ENCODE data around the gene SMAD6. TPM values are rescaled to one million over a fixed set of nuclear protein-coding genes. Genes with fewer than 3 reads are reported as not detected.

Gene SMAD6
- total RNA-seq, 1 experiment from 2014 or later = 8.9 TPM

- CTCF ChIA-PET = interaction anchor here (0.7 kb wide), 1 partner anchor 12 kb away, joined by 3 read pairs; no protein-coding TSS in a partner anchor
- no TSS peak for BruUV-seq (replicated peaks)
- POLR2A ChIA-PET = no interaction called here
- H3K4me1 Mint-ChIP-seq (ENCODE audit: low read depth, unreplicated experiment) = no peaks in the 10 kb centered on the region
- H3K27me3 Mint-ChIP-seq (ENCODE audit: insufficient read depth, unreplicated experiment) = no peaks in the 10 kb centered on the region
- Histone ChIP-seq H3K36me3 (ENCODE audit: control insufficient read depth, insufficient read depth, low read length) (no peaks in the 10 kb centered on the region; the same call in 1 of the 2 replicates), H3K9me3 (no peaks in the 10 kb centered on the region), H3K4me1 (no peaks in the 10 kb centered on the region; the same call in 1 of the 2 replicates), H3K4me3 (ENCODE audit: low read depth, low read length) (no peak overlapping the region), H3K27me3 (replicated peaks; ENCODE audit: control insufficient read depth, insufficient read depth, low read length) (no peaks in the 10 kb centered on the region)
- H3K27ac Mint-ChIP-seq (ENCODE audit: unreplicated experiment) = no peak overlapping the region
- H3K4me3 Mint-ChIP-seq (ENCODE audit: unreplicated experiment) = no peak overlapping the region
- no peaks in the 10 kb centered on the region for H3K9me3 Mint-ChIP-seq (ENCODE audit: unreplicated experiment)
- H3K36me3 Mint-ChIP-seq (ENCODE audit: insufficient read depth, unreplicated experiment) = no peaks in the 10 kb centered on the region
- DNase-seq = no peak
- TF ChIP-seq CTCF (IDR thresholded peaks at IDR 0.05; ENCODE audit: insufficient read depth in 1 of 2, low read depth in 1 of 2, low read length in 1 of 2, severe bottlenecking in 1 of 2, unreplicated experiment in 1 of 2) = no peak
- intact Hi-C loops (cut with micrococcal nuclease; ENCODE audit: unreplicated experiment) = no loop called here
These were observed 83.6 kb downstream of the SMAD6 start for GRCh38 chr15:66785637-66786036.

DNA sequence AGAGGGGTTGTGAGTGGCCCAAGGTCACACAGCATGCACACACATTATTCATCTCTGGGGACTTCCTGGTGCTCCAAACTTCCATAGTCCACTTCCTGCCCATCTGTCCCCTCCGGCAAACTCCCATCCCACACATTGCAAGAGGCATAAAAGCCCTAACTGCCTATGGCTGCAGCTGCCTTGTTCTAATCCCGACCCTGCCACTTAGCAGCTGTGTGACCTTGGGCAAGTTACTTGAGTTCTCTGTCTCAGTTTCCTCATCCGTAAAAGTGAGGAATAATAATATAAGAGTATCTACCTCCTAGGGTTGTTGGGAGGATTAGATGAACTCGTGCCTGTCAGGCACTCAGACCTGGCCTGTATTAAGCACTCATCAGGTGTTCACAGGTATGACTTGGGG is 84.2 kb downstream of the SMAD6 start:
- ChIA-PET CTCF (no interaction called here), POLR2A (no interaction called here)
- H3K4me3 Mint-ChIP-seq (ENCODE audit: unreplicated experiment) = no peak overlapping the region
- no peaks in the 10 kb centered on the region for H3K4me1 Mint-ChIP-seq (ENCODE audit: low read depth, unreplicated experiment)
- BruUV-seq (replicated peaks) = no TSS peak
- H3K36me3 ChIP-seq (ENCODE audit: control insufficient read depth, insufficient read depth, low read length) = no peaks in the 10 kb centered on the region; the same call in 1 of the 2 replicates
- H3K9me3 Mint-ChIP-seq (ENCODE audit: unreplicated experiment) = no peaks in the 10 kb centered on the region
- H3K4me1 ChIP-seq = no peaks in the 10 kb centered on the region
- H3K27me3 ChIP-seq (replicated peaks; ENCODE audit: control insufficient read depth, insufficient read depth, low read length) = no peaks in the 10 kb centered on the region
- intact Hi-C loops (cut with micrococcal nuclease; ENCODE audit: unreplicated experiment) = no loop called here
- DNase-seq = no peak
- no peak for TF ChIP-seq CTCF (IDR thresholded peaks at IDR 0.05; ENCODE audit: insufficient read depth in 1 of 2, low read depth in 1 of 2, low read length in 1 of 2, severe bottlenecking in 1 of 2, unreplicated experiment in 1 of 2)
- no peaks in the 10 kb centered on the region for H3K36me3 Mint-ChIP-seq (ENCODE audit: insufficient read depth, unreplicated experiment)
- H3K4me3 ChIP-seq (ENCODE audit: low read depth, low read length) = no peak overlapping the region
- no peak overlapping the region for H3K27ac Mint-ChIP-seq (ENCODE audit: unreplicated experiment)
- H3K27me3 Mint-ChIP-seq (ENCODE audit: insufficient read depth, unreplicated experiment) = no peaks in the 10 kb centered on the region
- no peaks in the 10 kb centered on the region for H3K9me3 ChIP-seq

DNA sequence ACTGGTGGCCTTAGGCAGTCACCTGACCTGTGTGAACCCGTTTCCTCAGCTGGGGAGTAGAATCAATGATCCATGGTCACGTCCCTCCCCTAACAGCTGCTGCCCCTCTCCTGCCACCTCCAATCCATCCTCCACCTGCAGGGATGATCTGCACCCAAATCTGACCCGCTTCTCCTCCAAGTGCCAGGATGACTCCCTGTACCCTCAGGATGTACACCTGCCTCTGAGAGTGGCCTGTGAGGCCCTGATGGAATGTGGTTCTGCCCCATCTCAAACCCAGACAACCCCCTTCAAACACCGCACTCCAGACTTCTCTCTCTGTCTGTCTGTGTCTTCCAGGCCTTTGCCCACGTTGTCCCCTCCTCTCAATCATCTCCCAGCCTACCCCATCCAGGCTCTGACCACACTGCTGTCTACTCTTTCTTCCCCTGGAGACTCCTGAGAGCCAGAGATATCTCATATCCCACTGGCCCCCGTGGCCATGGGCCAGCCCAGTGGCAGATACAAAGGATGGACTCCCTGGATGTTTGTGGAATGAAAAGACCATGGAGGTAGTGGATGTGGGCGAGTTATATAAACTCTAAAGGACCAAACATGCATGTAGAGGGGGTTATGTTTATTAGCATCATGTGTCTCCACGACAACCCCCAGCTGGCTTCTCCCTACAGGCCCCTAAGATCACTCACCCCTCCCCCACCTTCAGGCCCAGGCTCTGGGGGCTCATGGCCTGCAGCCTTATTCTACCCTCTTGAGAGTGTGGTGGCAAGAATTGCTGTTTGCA is 84.9 kb downstream of the SMAD6 start:
- no peak for TF ChIP-seq CTCF (IDR thresholded peaks at IDR 0.05; ENCODE audit: insufficient read depth in 1 of 2, low read depth in 1 of 2, low read length in 1 of 2, severe bottlenecking in 1 of 2, unreplicated experiment in 1 of 2)

More for the DNA sequence above, 84.9 kb downstream of the SMAD6 start:
- Mint-ChIP-seq H3K4me3 (ENCODE audit: unreplicated experiment) (no peak overlapping the region), H3K27ac (ENCODE audit: unreplicated experiment) (no peak overlapping the region), H3K36me3 (ENCODE audit: insufficient read depth, unreplicated experiment) (no peaks in the 10 kb centered on the region), H3K27me3 (ENCODE audit: insufficient read depth, unreplicated experiment) (no peaks in the 10 kb centered on the region), H3K9me3 (ENCODE audit: unreplicated experiment) (no peaks in the 10 kb centered on the region), H3K4me1 (ENCODE audit: low read depth, unreplicated experiment) (no peaks in the 10 kb centered on the region)
- Histone ChIP-seq H3K4me1 (no peaks in the 10 kb centered on the region), H3K36me3 (ENCODE audit: control insufficient read depth, insufficient read depth, low read length) (no peaks in the 10 kb centered on the region; the same call in 1 of the 2 replicates), H3K9me3 (no peaks in the 10 kb centered on the region), H3K4me3 (ENCODE audit: low read depth, low read length) (no peak overlapping the region), H3K27me3 (replicated peaks; ENCODE audit: control insufficient read depth, insufficient read depth, low read length) (no peaks in the 10 kb centered on the region)
- intact Hi-C loops (cut with micrococcal nuclease; ENCODE audit: unreplicated experiment) = no loop called here
- ChIA-PET POLR2A (no interaction called here), CTCF (no interaction called here)
- BruUV-seq (replicated peaks) = no TSS peak
- no peak for DNase-seq

Measured in Caco-2 (cell line).